Ectodermal cell (in vitro differentiated cells): Measurements from ENCODE around the gene MIER2.
"Not testable (repeated sequence)": the region's sequence is repeated elsewhere in the genome, so short reads cannot be mapped to it uniquely, and the experiment has no call there.

ENCODE experiments used
- H3K27ac ChIP-seq: 2 replicates; pipeline ENCODE4 v1.7.0; 2013; ENCODE audit warnings: mild to moderate bottlenecking, low read depth, low read length; ENCODE audit not compliant: insufficient read depth, poor library complexity, severe bottlenecking
- H3K27me3 ChIP-seq: 2 replicates; pipeline ENCODE4 v1.7.0; 2013; ENCODE audit warnings: mild to moderate bottlenecking, low read length; ENCODE audit not compliant: insufficient read depth, control insufficient read depth, poor library complexity, severe bottlenecking
- H3K36me3 ChIP-seq: one replicate; pipeline ENCODE4 v1.7.0; 2013; ENCODE audit warnings: low read length; ENCODE audit not compliant: control insufficient read depth, insufficient read depth
- H3K4me1 ChIP-seq: one replicate; pipeline ENCODE4 v1.7.0; 2013; ENCODE audit warnings: low read length; ENCODE audit not compliant: control insufficient read depth, insufficient read depth
- H3K4me3 ChIP-seq: 2 replicates; pipeline ENCODE4 v1.7.0; 2013; ENCODE audit warnings: low read depth, low read length, control low read depth; ENCODE audit not compliant: insufficient read depth
- H3K9me3 ChIP-seq: 2 replicates; pipeline ENCODE4 v1.7.0; 2013; ENCODE audit warnings: mild to moderate bottlenecking, low read length, moderate library complexity; ENCODE audit not compliant: control insufficient read depth
- WGBS, 2 experiments: methylation state at CpG; one replicate each; pipeline ENCODE4 v1.1.7; 2013; ENCODE audit warnings: missing lambda C conversion rate in 2 of 2; 5-methylcytosine and 5-hydroxymethylcytosine counted together

The MIER2 gene

GRCh38 chr19:362154-362553, 17.6 kb upstream of the MIER2 start:
- Histone ChIP-seq H3K36me3 (no peaks in the 10 kb centered on the region), H3K27me3 (peaks cover 4% of the 10 kb centered on the region), H3K9me3 (no peaks in the 10 kb centered on the region), H3K4me3 (no peak overlapping the region), H3K27ac (no peak overlapping the region), H3K4me1 (no peaks in the 10 kb centered on the region)
- 93% methylated on average over 11 of the region's 11 CpGs for WGBS, 2 experiments

GRCh38 chr19:359653-359925, 15.0 kb upstream of the MIER2 start:
- Histone ChIP-seq H3K9me3 (no peaks in the 10 kb centered on the region), H3K36me3 (no peaks in the 10 kb centered on the region), H3K4me3 (no peak overlapping the region), H3K4me1 (no peaks in the 10 kb centered on the region), H3K27me3 (no peaks in the 10 kb centered on the region), H3K27ac (no peak overlapping the region)
- WGBS, 2 experiments: 92 to 97% methylated on average over 2 of the region's 2 CpGs

- H3K27ac ChIP-seq, H3K4me3 ChIP-seq, H3K27me3 ChIP-seq, H3K9me3 ChIP-seq, H3K36me3 ChIP-seq, H3K4me1 ChIP-seq: not testable (repeated sequence)
- 90 to 91% methylated on average over 15 of the region's 15 CpGs for WGBS, 2 experiments
Measured at GRCh38 chr19:355536-355935, 10.9 kb upstream of the MIER2 start.

DNA sequence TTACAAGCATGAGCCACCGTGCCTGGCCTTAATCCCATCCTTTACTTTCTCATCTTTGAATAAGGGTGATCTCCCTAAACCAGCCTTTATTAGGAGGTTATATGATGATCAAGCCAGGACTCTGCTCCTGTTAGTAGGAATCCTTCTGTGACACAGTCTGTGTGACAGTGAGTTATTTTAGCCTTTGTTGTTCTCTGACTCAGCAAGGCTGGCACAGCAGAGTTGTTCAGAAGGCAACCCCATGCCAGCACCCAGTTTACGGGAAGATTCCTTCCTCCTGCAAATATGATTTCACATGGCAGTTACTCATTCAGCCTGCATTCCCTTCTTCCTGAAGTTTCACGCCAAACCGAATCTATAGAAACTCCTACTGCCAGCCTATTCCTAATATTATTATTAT, 10.5 kb upstream of the MIER2 start:
- Histone ChIP-seq H3K36me3 (no peaks in the 10 kb centered on the region), H3K9me3 (no peaks in the 10 kb centered on the region), H3K4me3 (no peak overlapping the region), H3K27ac (no peak overlapping the region), H3K27me3 (no peaks in the 10 kb centered on the region), H3K4me1 (no peaks in the 10 kb centered on the region)
- WGBS, 2 experiments: 75 to 77% methylated on average over 4 of the region's 4 CpGs

DNA sequence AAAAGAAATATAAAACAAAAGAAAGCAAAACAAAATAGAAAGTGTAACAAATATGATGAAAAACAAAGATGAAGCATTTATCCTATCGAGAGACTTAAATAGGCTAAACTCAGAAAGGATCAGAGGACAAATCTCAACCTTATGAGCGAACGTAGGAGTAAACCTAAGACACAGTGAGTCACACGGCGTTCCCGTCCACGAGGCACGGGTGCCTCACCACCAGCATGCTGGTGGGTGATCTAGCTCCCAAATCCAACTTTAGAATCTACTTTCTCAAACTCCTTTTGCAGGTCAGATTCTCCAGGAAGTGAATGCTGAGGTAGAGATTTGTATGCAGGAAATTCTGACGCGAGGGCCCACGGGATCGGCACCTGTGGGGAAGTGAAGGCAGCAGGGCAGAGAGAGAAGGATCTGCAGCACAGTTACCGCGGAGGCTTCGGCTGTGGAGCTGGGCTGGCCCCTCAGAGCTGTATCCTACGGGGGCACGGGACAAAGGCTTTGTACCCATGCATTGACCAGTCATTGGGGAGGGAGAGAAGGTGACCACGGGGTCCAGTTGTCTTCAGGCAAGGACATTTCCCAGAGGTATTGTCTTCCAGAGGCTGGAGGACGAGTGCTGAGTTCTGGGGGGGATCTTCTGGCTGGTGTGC, 7.5 kb upstream of the MIER2 start:
- 83 to 88% methylated on average over 19 of the region's 19 CpGs for WGBS, 2 experiments

DNA sequence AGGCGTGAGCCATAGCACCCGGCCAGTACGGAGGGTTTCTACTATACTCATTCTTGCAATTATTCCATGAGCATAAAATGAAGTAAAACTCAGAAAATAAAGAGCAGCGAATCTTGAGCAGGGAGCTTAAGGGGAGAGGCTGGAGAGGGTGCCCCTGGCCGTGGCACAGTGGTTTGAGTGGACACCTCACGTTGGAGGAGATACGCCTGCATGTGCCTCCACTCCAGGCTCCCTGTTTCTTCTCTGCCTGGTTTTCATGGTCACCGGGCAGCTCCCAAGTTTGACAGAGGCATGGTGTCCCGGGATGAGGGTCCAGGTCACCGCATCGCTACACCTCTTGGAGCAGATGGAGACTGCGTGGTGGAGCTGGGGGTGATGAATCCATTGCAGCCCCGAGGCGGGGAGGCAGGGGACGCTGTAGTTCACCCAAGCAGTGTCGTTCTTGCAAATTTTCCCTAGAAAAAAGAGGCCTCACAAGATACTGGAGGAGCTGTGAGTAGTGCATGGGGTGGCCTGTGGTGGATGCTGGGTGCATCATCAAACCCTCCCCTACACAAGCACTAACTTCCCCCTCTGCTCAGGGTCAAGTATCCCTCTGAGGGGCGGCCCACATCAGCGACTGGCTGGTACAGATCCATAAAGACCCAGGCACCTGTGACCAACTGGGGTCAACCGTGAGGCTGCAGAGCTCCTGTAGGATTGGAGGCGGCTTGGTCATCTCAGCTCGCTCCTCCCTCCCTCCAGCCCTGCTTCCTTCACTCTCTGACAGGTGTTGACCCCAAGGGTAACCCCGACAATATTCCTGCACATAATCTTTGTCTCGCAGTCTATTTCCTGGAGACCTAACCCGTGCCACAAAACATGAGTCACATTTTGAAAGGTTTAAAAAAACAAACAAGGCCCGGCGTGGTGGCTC, 3.6 kb upstream of the MIER2 start:
- no peaks in the 10 kb centered on the region for H3K9me3 ChIP-seq
- peaks cover 3% of the 10 kb centered on the region for H3K4me1 ChIP-seq
- 81 to 82% methylated on average over 24 to 26 of the region's 26 CpGs for WGBS, 2 experiments

More for the DNA sequence above, 7.5 kb upstream of the MIER2 start:
- H3K27me3 ChIP-seq: no peaks in the 10 kb centered on the region
- H3K4me3 ChIP-seq: no peak overlapping the region
- H3K36me3 ChIP-seq: no peaks in the 10 kb centered on the region
- no peak overlapping the region for H3K27ac ChIP-seq
- H3K9me3 ChIP-seq: no peaks in the 10 kb centered on the region
- H3K4me1 ChIP-seq: no peaks in the 10 kb centered on the region

GRCh38 chr19:345320-345879, 804 bp upstream of the MIER2 start:
- Histone ChIP-seq H3K27ac (no peak overlapping the region), H3K4me1 (peaks cover 19% of the 10 kb centered on the region), H3K36me3 (no peaks in the 10 kb centered on the region), H3K27me3 (peaks cover 16% of the 10 kb centered on the region), H3K9me3 (no peaks in the 10 kb centered on the region), H3K4me3 (peak overlapping the region; percentile 13)
- WGBS, 2 experiments: 93% methylated on average over 23 of the region's 23 CpGs

More for the DNA sequence above, 3.6 kb upstream of the MIER2 start:
- Histone ChIP-seq H3K4me3 (no peak overlapping the region), H3K27ac (no peak overlapping the region), H3K27me3 (peaks cover 16% of the 10 kb centered on the region), H3K36me3 (no peaks in the 10 kb centered on the region)

DNA sequence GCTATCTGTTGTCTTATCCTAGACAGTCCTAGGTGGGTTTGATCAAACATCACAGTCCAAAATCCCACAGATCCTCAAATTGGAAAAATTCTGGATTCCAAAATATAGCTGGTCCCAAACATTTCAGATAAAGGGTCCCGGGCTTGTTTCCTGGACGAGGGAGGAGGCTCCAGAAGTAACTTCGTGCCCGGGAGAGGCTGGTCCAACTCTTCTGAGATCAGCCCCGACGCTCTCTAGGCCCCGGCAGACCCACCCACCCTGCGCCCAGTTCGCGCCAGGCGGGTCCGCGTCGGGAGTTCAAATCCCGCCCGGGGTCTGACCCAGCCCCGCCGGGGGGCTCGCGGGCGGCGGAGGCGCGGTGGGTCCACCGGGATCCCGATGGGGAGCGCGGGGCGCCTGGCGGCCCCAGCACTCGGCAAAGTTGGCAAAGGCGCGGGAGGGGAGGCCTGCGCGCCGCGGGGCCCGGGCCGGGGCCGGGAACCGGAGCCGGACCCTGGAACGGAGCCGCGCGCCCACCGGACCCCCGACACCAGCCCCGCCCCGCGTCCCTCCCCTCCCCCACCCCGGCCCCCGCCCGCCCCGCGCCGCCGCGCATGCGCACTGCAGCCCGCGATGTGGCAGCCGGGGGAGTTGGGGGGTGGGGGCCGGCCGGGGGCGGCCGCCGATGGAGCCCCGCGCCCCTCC, 513 bp downstream of the MIER2 start:
- WGBS, 2 experiments: 1% methylated on average over 57 to 60 of the region's 70 CpGs
- H3K4me3 ChIP-seq: peak overlapping the region; percentile 75
- H3K27me3 ChIP-seq: peaks cover 16% of the 10 kb centered on the region
- no peak overlapping the region for H3K27ac ChIP-seq
- no peaks in the 10 kb centered on the region for H3K9me3 ChIP-seq
- H3K4me1 ChIP-seq: peaks cover 19% of the 10 kb centered on the region
- H3K36me3 ChIP-seq: no peaks in the 10 kb centered on the region

DNA sequence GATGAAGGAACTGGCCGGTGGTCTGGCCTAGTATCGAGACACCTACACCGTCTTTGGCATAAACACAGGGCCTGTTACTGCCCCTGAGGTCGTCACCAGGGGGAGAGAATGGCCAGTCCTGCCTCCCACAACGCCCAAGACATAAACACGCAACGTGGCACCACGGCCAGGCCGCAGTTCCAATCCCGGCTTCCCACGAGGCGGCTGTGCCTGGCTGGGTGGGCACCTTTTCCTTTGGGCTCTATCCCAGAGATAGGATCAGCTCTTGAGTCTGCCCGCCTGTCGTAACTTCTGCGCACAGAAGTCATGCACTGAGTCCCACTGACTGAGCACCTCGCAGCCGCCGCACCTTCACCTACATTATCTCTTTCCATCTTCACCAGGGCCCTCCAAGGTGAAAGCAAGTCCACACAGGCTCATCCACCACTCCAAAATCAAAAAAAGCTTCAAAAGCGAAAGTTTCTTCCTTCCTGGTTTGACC, 1.1 kb downstream of the MIER2 start:
- Histone ChIP-seq H3K9me3 (no peaks in the 10 kb centered on the region), H3K27ac (no peak overlapping the region), H3K4me3 (peak overlapping the region; percentile 75), H3K27me3 (peaks cover 16% of the 10 kb centered on the region), H3K4me1 (peaks cover 19% of the 10 kb centered on the region), H3K36me3 (no peaks in the 10 kb centered on the region)
- WGBS, 2 experiments: 82 to 86% methylated on average over 19 of the region's 19 CpGs
